Cardiac fibroblast (primary cell): ENCODE results near the gene POT1.

Experiments used
- DNase-seq, 2 donors: peaks; one replicate each; pipeline versions ENCODE4 v3.0.0 to v3.0.0-alpha.2; 2010; ENCODE audit warnings: low read depth in 2 of 2
- H3K4me3 ChIP-seq, 2 donors: replicated peaks in 1 of 2; 1 replicate in 1 of 2; 2 replicates in 1 of 2; pipeline ENCODE4 v1.5.1; 2011; ENCODE audit warnings: low read depth in 2 of 2, low read length in 2 of 2, mild to moderate bottlenecking in 2 of 2, moderate library complexity in 1 of 2
- TF ChIP-seq, protein P1 (sequence below): IDR thresholded peaks from one replicate; pipeline ENCODE4 v1.5.1; 2011; ENCODE audit warnings: low read depth, mild to moderate bottlenecking, low read length, inconsistent platforms

POT1 gene

GRCh38 chr7:124857672-124858235 lies 71.9 kb downstream of the POT1 start:
- TF ChIP-seq, protein P1, sequence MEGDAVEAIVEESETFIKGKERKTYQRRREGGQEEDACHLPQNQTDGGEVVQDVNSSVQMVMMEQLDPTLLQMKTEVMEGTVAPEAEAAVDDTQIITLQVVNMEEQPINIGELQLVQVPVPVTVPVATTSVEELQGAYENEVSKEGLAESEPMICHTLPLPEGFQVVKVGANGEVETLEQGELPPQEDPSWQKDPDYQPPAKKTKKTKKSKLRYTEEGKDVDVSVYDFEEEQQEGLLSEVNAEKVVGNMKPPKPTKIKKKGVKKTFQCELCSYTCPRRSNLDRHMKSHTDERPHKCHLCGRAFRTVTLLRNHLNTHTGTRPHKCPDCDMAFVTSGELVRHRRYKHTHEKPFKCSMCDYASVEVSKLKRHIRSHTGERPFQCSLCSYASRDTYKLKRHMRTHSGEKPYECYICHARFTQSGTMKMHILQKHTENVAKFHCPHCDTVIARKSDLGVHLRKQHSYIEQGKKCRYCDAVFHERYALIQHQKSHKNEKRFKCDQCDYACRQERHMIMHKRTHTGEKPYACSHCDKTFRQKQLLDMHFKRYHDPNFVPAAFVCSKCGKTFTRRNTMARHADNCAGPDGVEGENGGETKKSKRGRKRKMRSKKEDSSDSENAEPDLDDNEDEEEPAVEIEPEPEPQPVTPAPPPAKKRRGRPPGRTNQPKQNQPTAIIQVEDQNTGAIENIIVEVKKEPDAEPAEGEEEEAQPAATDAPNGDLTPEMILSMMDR, result no peak
- DNase-seq, result no peak
- H3K4me3 ChIP-seq, result no peak overlapping the region

DNA sequence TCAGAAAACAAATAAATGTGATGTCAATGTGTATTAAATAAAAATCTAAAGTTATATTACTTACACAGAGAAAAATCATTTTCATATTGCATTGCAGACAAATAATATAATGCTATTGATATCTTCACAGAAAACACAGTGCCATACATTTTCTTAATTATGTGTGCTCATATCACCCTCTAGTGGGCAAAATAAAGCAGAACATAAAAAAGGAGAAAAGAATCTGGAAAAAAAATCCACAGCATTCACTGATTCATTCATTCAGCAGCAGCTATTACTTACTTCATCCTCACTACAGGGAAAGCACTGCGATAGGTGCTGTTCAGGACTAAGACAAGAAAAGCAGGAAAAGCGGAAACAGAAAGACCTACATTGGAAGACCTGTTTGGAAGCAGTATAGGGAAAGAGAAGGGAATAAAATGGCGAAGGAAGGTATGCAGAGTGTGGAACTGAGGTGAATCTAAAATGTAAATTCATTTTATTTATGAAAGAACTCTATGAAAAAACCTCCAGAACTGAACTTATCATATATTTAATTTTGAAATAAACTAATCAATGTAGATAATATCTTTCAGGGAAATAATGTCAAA lies 73.2 kb downstream of the POT1 start:
- DNase-seq, result peak; percentile 58 to 71
- no peak overlapping the region for H3K4me3 ChIP-seq
- TF ChIP-seq, protein P1, result peak; percentile 55

DNA sequence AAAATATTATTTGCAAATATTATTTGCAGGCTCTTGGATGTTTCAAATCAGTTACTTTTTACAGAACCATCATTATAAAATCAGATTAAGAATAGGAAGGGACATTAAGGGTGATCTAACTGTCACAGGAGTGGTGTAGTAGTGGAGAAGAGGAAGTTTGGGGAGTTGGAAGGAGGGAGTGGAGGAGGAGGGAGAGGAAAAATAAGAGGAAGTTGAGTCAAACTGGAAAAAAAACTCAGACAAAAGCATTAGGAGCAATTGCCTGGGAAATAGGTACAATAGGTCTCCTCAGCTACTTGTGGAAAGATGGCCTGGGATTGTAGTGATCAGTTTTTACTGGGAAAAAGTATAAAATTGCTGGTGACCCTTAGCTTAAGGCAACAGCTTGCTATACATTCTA lies 86.3 kb downstream of the POT1 start:
- H3K4me3 ChIP-seq, result no peak overlapping the region
- TF ChIP-seq, protein P1, result no peak
- DNase-seq, result no peak

GRCh38 chr7:124840435-124840834 lies 89.2 kb downstream of the POT1 start:
- TF ChIP-seq, protein P1, result no peak
- no peak overlapping the region for H3K4me3 ChIP-seq
- peak in 1 of 2 donors; percentile 11 for DNase-seq

- DNase-seq, result no peak
- no peak overlapping the region for H3K4me3 ChIP-seq
- TF ChIP-seq, protein P1, result no peak
Observed at GRCh38 chr7:124839687-124840086, 89.9 kb downstream of the POT1 start.

GRCh38 chr7:124836173-124836572 lies 93.5 kb downstream of the POT1 start:
- TF ChIP-seq, protein P1, result no peak
- DNase-seq, result no peak
- H3K4me3 ChIP-seq, result no peak overlapping the region

- no peak overlapping the region for H3K4me3 ChIP-seq
- no peak for DNase-seq
- TF ChIP-seq, protein P1, result no peak
Observed at GRCh38 chr7:124818807-124819206, 110.8 kb downstream of the POT1 start.
